Vagina (tissue), 2 donors: Measurements from ENCODE around the gene ARID5B.

Experiments used
- POLR2A ChIP-seq, 2 donors: fragments of 450-650 bp; IDR thresholded peaks; one replicate each; pipeline ENCODE4 v1.6.1; 2017; ENCODE audit warnings: antibody characterized with exemption in 2 of 2, mild to moderate bottlenecking in 2 of 2, moderate library complexity in 2 of 2
- TF ChIP-seq, protein P1 (sequence below), 3 experiments: fragments of 450-650 bp in 2 of 3; fragments of 200-600 bp in 1 of 3; sonication (generic) in 1 of 3; IDR thresholded peaks; one replicate each; pipeline ENCODE4 v1.5.1; 2017 to 2019; ENCODE audit warnings: antibody characterized with exemption in 3 of 3, mild to moderate bottlenecking in 2 of 3, moderate library complexity in 2 of 3

DNA sequence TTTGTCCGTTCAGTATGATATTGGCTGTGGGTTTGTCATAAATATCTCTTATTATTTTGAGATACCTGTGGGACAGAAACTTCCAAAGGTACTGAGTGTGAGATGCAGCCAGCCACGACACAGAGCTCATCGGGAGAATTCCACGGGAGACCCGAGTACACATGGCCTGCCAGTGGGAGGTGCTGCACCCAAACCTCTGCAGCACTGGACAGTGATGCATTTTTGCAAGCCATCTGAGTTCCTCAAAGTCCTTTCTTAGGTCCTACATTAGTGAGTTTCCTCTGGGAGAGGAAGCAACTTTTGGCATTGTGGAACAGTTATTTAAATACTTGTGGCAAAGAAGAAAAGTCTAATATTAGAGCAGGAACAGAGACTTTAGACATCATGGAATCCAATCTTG lies 77.5 kb downstream of the ARID5B start:
- TF ChIP-seq, protein P1, sequence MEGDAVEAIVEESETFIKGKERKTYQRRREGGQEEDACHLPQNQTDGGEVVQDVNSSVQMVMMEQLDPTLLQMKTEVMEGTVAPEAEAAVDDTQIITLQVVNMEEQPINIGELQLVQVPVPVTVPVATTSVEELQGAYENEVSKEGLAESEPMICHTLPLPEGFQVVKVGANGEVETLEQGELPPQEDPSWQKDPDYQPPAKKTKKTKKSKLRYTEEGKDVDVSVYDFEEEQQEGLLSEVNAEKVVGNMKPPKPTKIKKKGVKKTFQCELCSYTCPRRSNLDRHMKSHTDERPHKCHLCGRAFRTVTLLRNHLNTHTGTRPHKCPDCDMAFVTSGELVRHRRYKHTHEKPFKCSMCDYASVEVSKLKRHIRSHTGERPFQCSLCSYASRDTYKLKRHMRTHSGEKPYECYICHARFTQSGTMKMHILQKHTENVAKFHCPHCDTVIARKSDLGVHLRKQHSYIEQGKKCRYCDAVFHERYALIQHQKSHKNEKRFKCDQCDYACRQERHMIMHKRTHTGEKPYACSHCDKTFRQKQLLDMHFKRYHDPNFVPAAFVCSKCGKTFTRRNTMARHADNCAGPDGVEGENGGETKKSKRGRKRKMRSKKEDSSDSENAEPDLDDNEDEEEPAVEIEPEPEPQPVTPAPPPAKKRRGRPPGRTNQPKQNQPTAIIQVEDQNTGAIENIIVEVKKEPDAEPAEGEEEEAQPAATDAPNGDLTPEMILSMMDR (IDR thresholded peaks at IDR 0.05), result no peak
- no peak for TF ChIP-seq POLR2A (IDR thresholded peaks at IDR 0.05)
